ENCODE data around the gene KLHL12.
"Not testable (repeated sequence)": the region's sequence is repeated elsewhere in the genome, so short reads cannot be mapped to it uniquely, and the experiment has no call there.

The KLHL12 gene

GRCh38 chr1:202951437-202951836 is 24.4 kb upstream of the KLHL12 start:
- DNase-seq (ENCODE audit: low spot score) = no peak

- DNase-seq (ENCODE audit: low spot score) = no peak
These were observed 18.4 kb upstream of the KLHL12 start for GRCh38 chr1:202945483-202945882.

GRCh38 chr1:202944438-202944921 is 17.4 kb upstream of the KLHL12 start:
- no peak for DNase-seq (ENCODE audit: low spot score)

GRCh38 chr1:202942426-202942825 is 15.4 kb upstream of the KLHL12 start:
- no peak for DNase-seq (ENCODE audit: low spot score)

- no peak for DNase-seq (ENCODE audit: low spot score)
These were observed 14.3 kb upstream of the KLHL12 start for GRCh38 chr1:202941372-202941771.

- DNase-seq (ENCODE audit: low spot score) = no peak
These were observed 13.5 kb upstream of the KLHL12 start for GRCh38 chr1:202940561-202940960.

- no peak for DNase-seq (ENCODE audit: low spot score)
These were observed 11.4 kb upstream of the KLHL12 start for GRCh38 chr1:202938287-202938925.

- DNase-seq (ENCODE audit: low spot score) = not testable (repeated sequence)
These were observed 9.4 kb upstream of the KLHL12 start for GRCh38 chr1:202936409-202936808.

GRCh38 chr1:202935844-202936243 is 8.8 kb upstream of the KLHL12 start:
- DNase-seq (ENCODE audit: low spot score) = no peak

GRCh38 chr1:202934755-202935154 is 7.7 kb upstream of the KLHL12 start:
- DNase-seq (ENCODE audit: low spot score) = no peak

- DNase-seq (ENCODE audit: low spot score) = no peak
These were observed 5.4 kb upstream of the KLHL12 start for GRCh38 chr1:202932476-202932875.

- no peak for DNase-seq (ENCODE audit: low spot score)
These were observed 3.5 kb downstream of the KLHL12 start for GRCh38 chr1:202923533-202923932.

GRCh38 chr1:202919615-202920014 is 7.4 kb downstream of the KLHL12 start:
- DNase-seq (ENCODE audit: low spot score) = no peak

- DNase-seq (ENCODE audit: low spot score) = no peak
These were observed 11.9 kb downstream of the KLHL12 start for GRCh38 chr1:202915146-202915545.

GRCh38 chr1:202912476-202912875 is 14.6 kb downstream of the KLHL12 start:
- not testable (repeated sequence) for DNase-seq (ENCODE audit: low spot score)

- no peak for DNase-seq (ENCODE audit: low spot score)
These were observed 17.5 kb downstream of the KLHL12 start for GRCh38 chr1:202909494-202909893.

GRCh38 chr1:202908998-202909397 is 18.0 kb downstream of the KLHL12 start:
- no peak for DNase-seq (ENCODE audit: low spot score)

GRCh38 chr1:202905331-202905730 is 21.7 kb downstream of the KLHL12 start:
- no peak for DNase-seq (ENCODE audit: low spot score)

- not testable (repeated sequence) for DNase-seq (ENCODE audit: low spot score)
These were observed 23.2 kb downstream of the KLHL12 start for GRCh38 chr1:202903808-202904207.

- no peak for DNase-seq (ENCODE audit: low spot score)
These were observed 25.5 kb downstream of the KLHL12 start for GRCh38 chr1:202901555-202901954.

- DNase-seq (ENCODE audit: low spot score) = no peak
These were observed 34.5 kb downstream of the KLHL12 start for GRCh38 chr1:202892501-202892900.

GRCh38 chr1:202890392-202890791 is 36.6 kb downstream of the KLHL12 start:
- DNase-seq (ENCODE audit: low spot score) = no peak

GRCh38 chr1:202888531-202889360 is 38.3 kb downstream of the KLHL12 start, which contains the start of gene RABIF:
RABIF (minus strand) TSS chr1:202889149; CDS start chr1:202889098, 51 bp downstream.
- DNase-seq (ENCODE audit: low spot score) = peak; percentile 97

Measured in NAMALWA (cell line).